ENCODE measurements around the gene GLDN.

Gene GLDN

DNA sequence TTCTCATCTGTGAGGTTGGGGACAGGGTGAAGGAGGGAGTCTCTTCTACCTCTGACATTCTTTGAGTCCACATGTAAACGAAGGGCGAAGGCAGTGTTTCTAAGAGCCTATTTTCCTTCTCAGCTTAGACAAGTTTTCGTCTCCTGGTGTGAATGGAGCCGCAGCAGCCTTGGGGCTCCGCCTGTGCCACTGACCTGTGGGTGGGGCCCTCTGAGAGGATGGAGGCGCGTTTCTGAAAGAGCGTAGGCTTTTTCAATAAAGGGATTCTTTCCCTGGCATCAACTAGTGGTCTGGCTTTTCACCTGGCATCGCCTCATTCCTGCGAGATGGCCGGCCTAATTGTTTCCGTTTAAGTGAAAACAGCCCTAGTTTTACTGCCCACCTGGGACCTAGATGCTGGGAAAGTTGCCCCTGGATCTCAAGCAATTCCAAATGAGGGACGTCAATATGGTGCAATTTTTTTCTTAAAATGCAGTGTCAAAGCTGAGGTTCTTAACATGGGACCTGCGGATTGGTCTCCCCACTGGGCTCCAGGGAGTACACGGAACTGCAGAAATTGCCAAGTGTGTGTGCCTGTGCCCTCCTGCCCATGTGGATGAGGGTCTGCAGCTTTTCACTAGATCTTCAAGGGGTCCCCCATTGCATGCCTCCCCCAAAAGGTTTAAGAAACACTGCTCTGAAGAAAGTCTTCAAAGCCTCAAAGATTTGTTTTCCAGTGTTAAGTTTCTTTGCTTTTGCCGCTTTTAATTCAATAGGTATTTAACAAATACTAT, 958 bp downstream of the GLDN start:
- H3K4me3 ChIP-seq (replicated peaks in 1 of 2; ENCODE audit: low read depth in 2 of 2, low read length in 2 of 2): peak overlapping the region in 1 of 2 donors; percentile 31
- TF ChIP-seq, protein P1, sequence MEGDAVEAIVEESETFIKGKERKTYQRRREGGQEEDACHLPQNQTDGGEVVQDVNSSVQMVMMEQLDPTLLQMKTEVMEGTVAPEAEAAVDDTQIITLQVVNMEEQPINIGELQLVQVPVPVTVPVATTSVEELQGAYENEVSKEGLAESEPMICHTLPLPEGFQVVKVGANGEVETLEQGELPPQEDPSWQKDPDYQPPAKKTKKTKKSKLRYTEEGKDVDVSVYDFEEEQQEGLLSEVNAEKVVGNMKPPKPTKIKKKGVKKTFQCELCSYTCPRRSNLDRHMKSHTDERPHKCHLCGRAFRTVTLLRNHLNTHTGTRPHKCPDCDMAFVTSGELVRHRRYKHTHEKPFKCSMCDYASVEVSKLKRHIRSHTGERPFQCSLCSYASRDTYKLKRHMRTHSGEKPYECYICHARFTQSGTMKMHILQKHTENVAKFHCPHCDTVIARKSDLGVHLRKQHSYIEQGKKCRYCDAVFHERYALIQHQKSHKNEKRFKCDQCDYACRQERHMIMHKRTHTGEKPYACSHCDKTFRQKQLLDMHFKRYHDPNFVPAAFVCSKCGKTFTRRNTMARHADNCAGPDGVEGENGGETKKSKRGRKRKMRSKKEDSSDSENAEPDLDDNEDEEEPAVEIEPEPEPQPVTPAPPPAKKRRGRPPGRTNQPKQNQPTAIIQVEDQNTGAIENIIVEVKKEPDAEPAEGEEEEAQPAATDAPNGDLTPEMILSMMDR (IDR thresholded peaks at IDR 0.05; ENCODE audit: low read depth, low read length): no peak
- no peak for DNase-seq (ENCODE audit: low read depth in 2 of 2)

DNA sequence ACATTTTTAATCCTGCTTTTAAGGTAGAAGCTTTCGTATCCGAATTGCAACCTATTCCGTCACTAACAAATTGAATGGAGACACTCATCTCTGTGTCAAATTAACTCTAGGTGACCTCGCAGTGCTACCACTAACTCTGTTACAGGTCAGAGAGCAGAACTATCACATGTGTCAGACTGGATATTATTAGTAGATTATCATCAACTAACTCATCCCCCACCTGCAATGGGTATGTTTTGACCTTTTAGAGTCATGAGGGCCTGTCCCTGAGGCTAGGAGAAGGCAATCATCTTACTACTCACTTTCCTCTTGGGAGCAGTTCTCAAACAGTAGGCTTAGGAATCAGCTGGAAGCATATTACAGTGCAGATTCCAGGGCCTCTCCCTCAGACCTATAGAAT, 2.0 kb downstream of the GLDN start:
- no peak overlapping the region for H3K4me3 ChIP-seq (replicated peaks in 1 of 2; ENCODE audit: low read depth in 2 of 2, low read length in 2 of 2)
- TF ChIP-seq, protein P1 (IDR thresholded peaks at IDR 0.05; ENCODE audit: low read depth, low read length): no peak
- DNase-seq (ENCODE audit: low read depth in 2 of 2): no peak

DNA sequence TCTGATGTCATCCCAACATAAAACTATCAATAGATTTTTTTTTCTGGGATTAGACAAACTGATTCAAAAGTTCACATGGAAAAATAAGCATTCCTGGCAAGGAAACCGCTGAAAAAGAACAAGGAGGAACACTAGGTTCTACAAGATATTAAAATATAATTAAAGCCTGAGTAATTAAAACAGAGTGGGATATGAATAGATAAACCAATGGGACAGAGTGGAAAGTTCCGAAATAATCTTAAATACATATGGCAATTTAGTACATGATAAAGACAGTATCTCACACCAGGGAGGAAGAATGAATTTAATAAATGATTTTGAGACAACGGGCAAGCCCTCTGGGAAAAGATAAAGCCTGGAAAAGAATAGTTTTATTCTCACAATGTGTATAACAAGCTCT, 4.7 kb downstream of the GLDN start:
- TF ChIP-seq, protein P1 (IDR thresholded peaks at IDR 0.05; ENCODE audit: low read depth, low read length): no peak
- H3K4me3 ChIP-seq (replicated peaks in 1 of 2; ENCODE audit: low read depth in 2 of 2, low read length in 2 of 2): no peak overlapping the region
- no peak for DNase-seq (ENCODE audit: low read depth in 2 of 2)

DNA sequence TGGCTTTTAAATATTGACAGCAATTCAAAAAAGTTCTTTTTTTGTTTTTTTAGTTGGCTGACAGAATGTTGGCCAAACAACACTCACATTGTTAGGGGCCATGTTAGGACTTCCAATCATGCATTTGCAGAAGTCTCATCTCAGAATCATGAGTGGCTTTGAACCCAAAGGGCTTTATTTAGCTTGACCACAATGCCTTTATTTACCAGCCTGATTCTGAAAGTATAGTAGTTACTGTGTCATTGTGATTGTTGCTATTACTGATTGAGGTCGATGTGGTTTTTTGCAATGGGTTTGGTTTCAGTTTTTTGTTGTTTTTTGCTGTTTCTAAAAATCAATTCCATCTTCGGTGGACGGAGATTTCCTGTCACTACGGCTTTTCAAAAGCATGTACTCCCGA, 7.2 kb downstream of the GLDN start:
- H3K4me3 ChIP-seq (replicated peaks in 1 of 2; ENCODE audit: low read depth in 2 of 2, low read length in 2 of 2): no peak overlapping the region
- TF ChIP-seq, protein P1 (IDR thresholded peaks at IDR 0.05; ENCODE audit: low read depth, low read length): no peak
- DNase-seq (ENCODE audit: low read depth in 2 of 2): no peak

DNA sequence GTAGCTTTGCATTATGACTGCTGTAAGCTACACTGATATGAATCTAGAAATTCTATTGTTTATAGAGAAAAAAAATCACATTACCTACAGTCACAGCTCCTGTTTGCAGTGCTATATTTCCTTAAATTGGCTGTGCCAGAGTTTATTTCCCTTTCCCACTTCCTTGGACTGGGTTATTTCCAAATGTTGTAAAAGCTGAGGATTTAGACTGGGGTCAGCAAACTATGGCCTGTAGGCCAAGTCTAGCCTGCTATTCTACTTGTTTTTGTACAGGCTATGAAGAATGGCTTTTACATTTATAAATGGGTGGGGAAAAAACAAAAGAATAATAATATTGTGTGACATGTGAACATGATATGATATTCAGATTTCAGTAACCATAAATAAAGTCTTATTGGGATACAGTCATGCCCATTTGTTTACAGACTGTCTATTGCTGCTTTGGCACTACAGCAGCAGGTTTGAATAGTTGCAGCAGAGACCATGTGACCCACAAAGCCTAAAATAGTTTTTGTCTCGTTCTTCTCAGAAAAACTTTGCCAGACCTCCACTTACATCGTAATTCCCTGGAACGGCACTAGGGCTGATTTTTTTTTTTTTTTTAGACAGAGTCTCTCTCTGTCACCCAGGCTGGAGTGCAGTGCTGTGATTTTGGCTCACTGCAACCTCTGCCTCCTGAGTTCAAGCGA, 7.8 kb downstream of the GLDN start:
- TF ChIP-seq, protein P1 (IDR thresholded peaks at IDR 0.05; ENCODE audit: low read depth, low read length): no peak
- H3K4me3 ChIP-seq (replicated peaks in 1 of 2; ENCODE audit: low read depth in 2 of 2, low read length in 2 of 2): no peak overlapping the region
- DNase-seq (ENCODE audit: low read depth in 2 of 2): peak; percentile 18 to 34

DNA sequence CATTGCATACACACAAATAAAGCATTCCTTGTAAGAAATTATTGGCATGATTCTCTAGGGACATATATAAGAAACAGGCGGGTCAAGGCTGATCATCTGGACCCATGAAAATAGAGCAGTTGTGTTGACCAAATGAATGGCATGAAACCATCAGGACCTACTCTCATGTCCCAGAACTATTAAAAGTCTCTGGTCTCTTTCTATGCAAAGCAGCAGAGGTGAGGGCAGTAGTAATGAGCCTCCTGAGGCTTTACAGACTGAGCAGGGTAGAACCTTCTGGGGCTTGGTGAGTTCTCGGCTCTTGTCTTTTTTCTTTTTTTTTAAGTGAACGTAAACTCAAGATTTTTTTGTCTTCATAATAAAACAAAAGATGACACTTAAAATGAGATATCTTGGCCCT, 9.3 kb downstream of the GLDN start:
- TF ChIP-seq, protein P1 (IDR thresholded peaks at IDR 0.05; ENCODE audit: low read depth, low read length): no peak
- no peak for DNase-seq (ENCODE audit: low read depth in 2 of 2)
- no peak overlapping the region for H3K4me3 ChIP-seq (replicated peaks in 1 of 2; ENCODE audit: low read depth in 2 of 2, low read length in 2 of 2)
